Measurements from ENCODE around the gene CDON.

Gene CDON

GRCh38 chr11:125948278-125949051, 114.2 kb downstream of the CDON start:
- DNase-seq (ENCODE audit: insufficient read length, low spot score): no peak
- FAIRE-seq: no peak
- TF ChIP-seq PAX5 (IDR thresholded peaks at IDR 0.05; ENCODE audit: insufficient read depth, low read length, severe bottlenecking) (no peak), POLR2A (IDR thresholded peaks at IDR 0.05; ENCODE audit: low read depth, low read length) (no peak), POU2F2 (IDR thresholded peaks at IDR 0.05; ENCODE audit: low read depth, low read length) (no peak), TAF1 (IDR thresholded peaks at IDR 0.05; ENCODE audit: low read depth, low read length) (no peak), POLR2AphosphoS5 (IDR thresholded peaks at IDR 0.05; ENCODE audit: low read depth, low read length) (no peak), SPI1 (IDR thresholded peaks at IDR 0.05; ENCODE audit: low read depth, low read length) (no peak)

GRCh38 chr11:125947419-125948277, 115.0 kb downstream of the CDON start:
- no peak for TF ChIP-seq POU2F2 (IDR thresholded peaks at IDR 0.05; ENCODE audit: low read depth, low read length)
- no peak for TF ChIP-seq POLR2A (IDR thresholded peaks at IDR 0.05; ENCODE audit: low read depth, low read length)
- TF ChIP-seq SPI1 (IDR thresholded peaks at IDR 0.05; ENCODE audit: low read depth, low read length): no peak
- TF ChIP-seq PAX5 (IDR thresholded peaks at IDR 0.05; ENCODE audit: insufficient read depth, low read length, severe bottlenecking): no peak
- no peak for TF ChIP-seq TAF1 (IDR thresholded peaks at IDR 0.05; ENCODE audit: low read depth, low read length)
- no peak for TF ChIP-seq POLR2AphosphoS5 (IDR thresholded peaks at IDR 0.05; ENCODE audit: low read depth, low read length)
- DNase-seq (ENCODE audit: insufficient read length, low spot score): no peak
- FAIRE-seq: no peak

- no peak for DNase-seq (ENCODE audit: insufficient read length, low spot score)
- no peak for TF ChIP-seq POLR2A (IDR thresholded peaks at IDR 0.05; ENCODE audit: low read depth, low read length)
- no peak for TF ChIP-seq SPI1 (IDR thresholded peaks at IDR 0.05; ENCODE audit: low read depth, low read length)
- no peak for TF ChIP-seq POU2F2 (IDR thresholded peaks at IDR 0.05; ENCODE audit: low read depth, low read length)
- TF ChIP-seq PAX5 (IDR thresholded peaks at IDR 0.05; ENCODE audit: insufficient read depth, low read length, severe bottlenecking): no peak
- no peak for TF ChIP-seq TAF1 (IDR thresholded peaks at IDR 0.05; ENCODE audit: low read depth, low read length)
- no peak for TF ChIP-seq POLR2AphosphoS5 (IDR thresholded peaks at IDR 0.05; ENCODE audit: low read depth, low read length)
- no peak for FAIRE-seq
Observed at GRCh38 chr11:125946712-125947418, 115.8 kb downstream of the CDON start.

GRCh38 chr11:125945797-125946520, 116.7 kb downstream of the CDON start, which contains the start of gene VSIG10L2:
Gene VSIG10L2 (plus strand): TSS chr11:125946044. CDS start chr11:125946056, 12 bp downstream.
- TF ChIP-seq SPI1 (IDR thresholded peaks at IDR 0.05; ENCODE audit: low read depth, low read length) (no peak), TAF1 (IDR thresholded peaks at IDR 0.05; ENCODE audit: low read depth, low read length) (no peak), PAX5 (IDR thresholded peaks at IDR 0.05; ENCODE audit: insufficient read depth, low read length, severe bottlenecking) (no peak), POU2F2 (IDR thresholded peaks at IDR 0.05; ENCODE audit: low read depth, low read length) (no peak), POLR2A (IDR thresholded peaks at IDR 0.05; ENCODE audit: low read depth, low read length) (no peak), POLR2AphosphoS5 (IDR thresholded peaks at IDR 0.05; ENCODE audit: low read depth, low read length) (no peak)
- DNase-seq (ENCODE audit: insufficient read length, low spot score) (no peak), FAIRE-seq (no peak)

GRCh38 chr11:125945011-125945796, 117.5 kb downstream of the CDON start:
- no peak for TF ChIP-seq POLR2A (IDR thresholded peaks at IDR 0.05; ENCODE audit: low read depth, low read length)
- TF ChIP-seq PAX5 (IDR thresholded peaks at IDR 0.05; ENCODE audit: insufficient read depth, low read length, severe bottlenecking): no peak
- no peak for TF ChIP-seq SPI1 (IDR thresholded peaks at IDR 0.05; ENCODE audit: low read depth, low read length)
- TF ChIP-seq POLR2AphosphoS5 (IDR thresholded peaks at IDR 0.05; ENCODE audit: low read depth, low read length): no peak
- no peak for TF ChIP-seq TAF1 (IDR thresholded peaks at IDR 0.05; ENCODE audit: low read depth, low read length)
- DNase-seq (ENCODE audit: insufficient read length, low spot score) (no peak), FAIRE-seq (no peak)

GRCh38 chr11:125944350-125945010, 118.2 kb downstream of the CDON start:
- TF ChIP-seq POLR2AphosphoS5 (IDR thresholded peaks at IDR 0.05; ENCODE audit: low read depth, low read length) (no peak), TAF1 (IDR thresholded peaks at IDR 0.05; ENCODE audit: low read depth, low read length) (no peak), POLR2A (IDR thresholded peaks at IDR 0.05; ENCODE audit: low read depth, low read length) (no peak), SPI1 (IDR thresholded peaks at IDR 0.05; ENCODE audit: low read depth, low read length) (no peak)
- FAIRE-seq: no peak
- no peak for DNase-seq (ENCODE audit: insufficient read length, low spot score)

GRCh38 chr11:125943661-125944349, 118.9 kb downstream of the CDON start:
- TF ChIP-seq POU2F2 (IDR thresholded peaks at IDR 0.05; ENCODE audit: low read depth, low read length): no peak
- no peak for TF ChIP-seq POLR2AphosphoS5 (IDR thresholded peaks at IDR 0.05; ENCODE audit: low read depth, low read length)
- no peak for TF ChIP-seq PAX5 (IDR thresholded peaks at IDR 0.05; ENCODE audit: insufficient read depth, low read length, severe bottlenecking)
- no peak for TF ChIP-seq SPI1 (IDR thresholded peaks at IDR 0.05; ENCODE audit: low read depth, low read length)
- TF ChIP-seq POLR2A (IDR thresholded peaks at IDR 0.05; ENCODE audit: low read depth, low read length): no peak
- TF ChIP-seq TAF1 (IDR thresholded peaks at IDR 0.05; ENCODE audit: low read depth, low read length): no peak
- no peak for FAIRE-seq
- no peak for DNase-seq (ENCODE audit: insufficient read length, low spot score)

All from GM12891 (cell line).